Activated CD8-positive, alpha-beta memory T cell treated with anti-CD3 and anti-CD28 coated beads for 48 hours (primary cell): Measurements from ENCODE around the gene NAT9.

Experiments used
- DNase-seq, 3 experiments: peaks; one replicate each; pipeline ENCODE4 v3.0.0-alpha.2; 2020; ENCODE audit warnings: low read depth in 2 of 3, low spot score in 2 of 3

Gene NAT9

DNA sequence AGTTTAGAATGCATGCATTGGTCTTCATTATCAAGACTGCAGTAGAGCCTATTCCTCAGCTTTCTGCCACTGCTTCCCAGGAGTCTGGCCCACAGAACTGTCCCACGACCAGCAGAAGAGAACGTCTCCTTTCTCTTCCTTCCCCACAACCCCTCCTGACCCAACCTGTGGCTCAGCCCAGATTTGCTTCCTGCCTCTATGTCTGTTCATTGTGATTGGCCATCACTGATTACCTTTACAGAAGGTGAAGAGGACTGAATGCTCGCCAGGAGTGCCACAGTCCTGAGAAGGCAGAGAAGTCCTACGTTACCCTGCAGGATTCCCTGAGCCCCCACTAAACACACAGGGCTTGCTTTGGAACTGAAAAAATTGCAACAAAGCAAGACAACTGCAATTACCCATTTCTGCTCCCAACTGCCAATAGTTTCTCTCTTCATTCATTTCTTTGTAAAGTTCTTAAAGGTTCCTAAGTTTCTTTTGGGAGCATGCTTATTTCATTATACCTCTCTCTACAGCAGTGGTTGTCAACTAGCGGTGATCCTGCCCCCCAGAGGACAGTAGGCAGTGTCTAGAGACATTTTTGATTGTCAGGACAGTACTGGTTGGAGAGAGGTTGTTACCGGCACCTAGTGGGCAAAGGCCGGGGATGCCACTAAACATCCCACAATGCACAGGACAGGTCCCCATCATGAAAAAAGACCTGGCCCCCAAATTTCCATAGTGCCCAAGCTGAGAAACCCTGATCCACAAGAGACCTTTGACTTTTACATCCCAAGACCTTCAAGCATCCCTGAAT is 4.5 kb upstream of the NAT9 start:
- DNase-seq: no peak

DNA sequence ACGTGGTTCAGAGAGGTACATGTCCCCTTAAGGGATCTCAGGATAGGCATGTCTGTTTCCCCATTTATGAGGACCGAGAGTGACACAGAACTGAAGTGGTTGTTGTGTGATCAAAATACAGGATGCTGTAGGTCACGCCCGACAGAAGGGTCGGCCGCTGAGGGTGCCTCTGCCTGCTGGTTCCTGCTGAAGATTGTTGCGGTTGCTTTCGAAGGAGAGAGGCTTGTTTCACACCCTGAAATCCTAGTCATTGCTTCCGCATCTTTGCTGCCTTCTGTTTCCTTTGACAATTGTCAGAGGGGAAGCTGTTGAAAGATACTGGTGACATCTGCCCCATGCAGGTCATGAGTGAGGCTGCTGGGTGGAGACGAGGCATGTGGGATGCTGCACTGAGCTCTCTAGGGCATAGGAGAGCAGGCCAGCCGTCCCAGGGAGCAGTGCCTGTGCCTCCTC is 3.8 kb upstream of the NAT9 start:
- no peak for DNase-seq

DNA sequence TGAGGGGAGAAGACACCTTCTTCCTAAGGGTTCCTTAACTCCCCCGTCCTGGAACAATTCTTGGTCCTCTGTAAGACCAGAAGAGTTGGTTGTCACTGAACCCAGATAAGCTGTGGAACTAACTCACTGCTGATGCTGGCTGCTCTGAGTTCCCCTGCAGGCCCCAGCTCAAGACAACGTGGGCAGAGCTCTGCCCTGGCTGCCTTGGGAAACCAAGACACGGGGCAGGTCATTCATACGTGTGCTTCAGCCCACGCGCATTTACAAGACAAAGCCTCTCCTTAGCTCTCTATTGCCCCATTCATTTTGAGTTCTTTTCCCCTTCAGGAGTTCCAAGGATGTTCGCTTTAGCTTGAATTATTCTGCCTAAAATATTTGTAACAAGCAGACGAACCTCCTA is 3.4 kb upstream of the NAT9 start:
- DNase-seq: no peak

DNA sequence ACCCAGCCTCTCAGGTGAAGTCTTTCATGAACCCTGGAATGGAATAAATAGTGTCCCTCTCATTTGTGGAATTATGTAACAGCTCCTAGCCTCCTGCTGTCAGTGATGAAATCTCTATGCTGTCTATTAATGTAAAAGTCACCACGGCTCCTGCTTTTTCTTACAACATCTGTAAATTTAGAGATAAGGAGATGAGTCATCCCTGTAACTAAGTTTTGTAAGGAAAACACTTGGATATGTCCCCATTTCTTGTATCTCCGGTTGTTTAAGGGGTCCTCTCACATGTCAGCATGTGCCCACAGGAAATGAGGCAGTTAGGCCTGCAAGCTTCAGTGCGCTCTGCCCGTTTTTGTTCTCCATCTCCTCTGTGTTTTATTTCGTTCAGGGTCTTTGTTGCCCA is 2.8 kb upstream of the NAT9 start:
- no peak for DNase-seq

DNA sequence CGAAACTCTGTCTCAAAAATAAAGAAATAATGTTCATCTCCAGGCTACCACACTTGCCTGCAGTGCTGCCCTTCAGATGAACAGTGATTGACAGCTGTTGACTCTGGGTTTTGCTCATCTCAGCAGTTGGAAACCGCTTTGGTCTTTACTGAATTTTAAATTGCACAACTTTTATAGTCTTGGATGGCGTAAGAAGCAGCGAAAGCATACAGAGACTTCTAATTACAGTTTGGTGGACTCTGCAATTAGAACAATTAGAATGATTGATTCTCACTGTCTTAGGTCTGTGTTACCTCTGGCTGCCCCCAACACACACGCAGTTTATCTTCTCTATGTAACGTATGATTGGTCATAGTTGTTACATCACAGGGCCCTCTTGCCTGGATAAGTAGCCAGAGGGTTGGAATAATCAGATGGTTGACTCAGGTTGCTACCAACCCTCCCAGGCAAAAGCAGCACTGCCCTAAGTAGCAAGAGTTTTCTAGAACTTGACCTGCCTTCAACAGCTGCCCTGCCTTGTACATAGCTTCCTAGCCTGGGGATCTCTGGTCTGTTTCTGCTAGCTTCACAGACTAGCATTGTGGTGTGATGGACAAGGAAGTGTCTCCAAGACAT is 1.9 kb upstream of the NAT9 start:
- DNase-seq: no peak

DNA sequence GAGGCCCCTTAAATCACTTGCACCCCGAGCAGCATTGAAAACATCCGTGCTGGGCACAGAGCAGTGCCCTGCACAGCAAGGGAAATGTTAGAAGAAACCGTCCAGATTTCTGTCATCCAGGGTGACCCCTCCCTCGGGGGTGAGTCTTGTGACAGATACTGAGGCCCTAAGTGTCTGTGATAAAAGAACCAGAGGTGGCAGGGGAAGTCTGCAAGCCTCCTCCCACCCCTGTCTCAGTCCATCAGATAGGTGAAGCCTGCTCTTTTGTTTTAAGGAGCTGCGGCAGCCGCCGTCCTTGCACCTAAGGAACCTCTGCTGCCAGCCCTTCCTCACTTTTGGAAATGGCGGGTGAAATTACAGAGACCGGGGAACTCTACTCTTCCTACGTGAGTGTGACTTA is 845 bp upstream of the NAT9 start:
- DNase-seq: no peak

DNA sequence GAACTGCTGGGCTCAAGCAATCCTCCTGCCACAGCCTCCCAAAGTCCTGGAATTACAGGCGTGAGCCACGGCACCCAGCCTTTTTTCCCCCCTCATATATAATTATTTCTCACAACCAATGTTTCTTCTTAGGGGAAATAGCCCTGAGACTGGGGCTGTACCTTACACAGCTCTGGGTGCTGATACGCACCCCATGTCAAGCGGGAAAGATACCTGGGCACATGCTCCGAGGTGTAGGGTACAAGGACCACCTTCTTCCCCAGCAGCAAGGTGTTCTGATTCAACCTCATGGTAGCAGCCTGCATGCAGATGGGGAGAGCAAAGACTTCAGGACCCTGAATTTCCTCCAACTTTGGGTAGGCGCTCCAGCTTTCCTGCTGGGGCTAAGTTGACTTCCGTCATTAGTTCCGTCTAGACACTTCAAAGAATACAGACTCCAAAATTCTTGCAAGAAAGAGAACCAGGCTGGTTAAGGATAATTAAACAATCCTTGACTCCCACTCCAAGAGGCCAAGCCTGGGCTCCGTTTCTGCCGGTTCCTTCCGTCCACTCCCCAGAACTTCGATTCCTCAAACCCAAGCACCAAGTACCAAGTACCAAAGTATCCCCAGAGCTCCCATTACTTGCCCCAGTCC is 619 bp downstream of the NAT9 start:
- DNase-seq: no peak

DNA sequence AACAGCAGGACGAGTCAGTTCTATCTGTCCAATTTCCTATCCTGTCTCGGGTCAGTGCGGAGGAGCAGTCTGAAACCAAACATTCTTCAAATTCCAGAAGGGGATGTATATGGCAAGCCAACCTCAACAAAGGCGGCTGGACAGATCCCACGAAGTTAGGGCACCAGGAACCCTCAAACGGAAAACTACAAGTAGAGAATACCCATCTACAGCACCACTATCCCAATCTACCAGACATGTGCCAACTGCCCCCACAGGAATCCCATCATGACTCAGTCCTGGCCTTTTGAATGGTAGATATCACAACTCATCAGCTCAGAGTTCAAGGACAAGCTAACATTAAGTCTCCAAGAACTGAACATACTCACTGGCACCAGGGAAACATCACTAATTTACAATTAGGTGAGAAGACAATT is 2.3 kb downstream of the NAT9 start:
- DNase-seq: no peak

DNA sequence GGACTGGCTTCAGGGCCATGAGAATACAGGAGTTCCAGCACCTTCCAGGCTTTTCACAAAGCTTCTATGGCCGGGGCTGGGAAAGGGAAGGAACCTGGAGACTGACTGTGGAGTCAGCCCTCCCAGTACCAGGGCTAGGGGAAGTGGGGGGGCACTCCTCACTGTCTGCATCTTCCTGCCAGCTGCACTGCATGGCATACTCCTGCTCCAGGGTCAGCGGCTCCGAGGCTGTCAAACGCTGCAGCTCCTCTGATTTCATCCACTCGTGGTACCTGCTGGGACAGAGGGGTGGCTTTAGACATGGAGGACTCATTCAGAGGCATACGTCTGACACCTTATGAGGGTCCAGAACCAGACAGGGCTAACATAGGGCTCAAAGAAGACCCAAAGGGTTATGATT is 2.7 kb downstream of the NAT9 start:
- no peak for DNase-seq

DNA sequence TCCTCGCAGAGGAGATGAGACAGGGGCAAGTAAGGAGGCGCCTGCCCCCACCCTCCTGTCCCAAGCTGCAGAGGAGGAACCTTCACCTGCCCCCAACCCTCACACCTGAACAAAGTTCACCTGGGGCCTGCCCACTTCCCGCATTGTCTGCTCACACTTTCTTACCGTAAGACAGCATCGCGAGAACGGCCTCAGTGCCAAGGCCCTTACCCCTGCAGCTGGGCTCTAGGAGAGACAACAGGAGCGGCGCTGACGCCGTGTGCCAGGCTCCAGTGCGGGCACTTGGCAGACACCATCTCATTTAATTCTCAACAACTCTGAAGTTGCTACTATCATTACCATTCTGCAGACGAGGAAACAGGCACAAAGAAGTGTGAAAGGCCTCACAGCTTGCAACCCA is 4.1 kb downstream of the NAT9 start:
- no peak for DNase-seq

DNA sequence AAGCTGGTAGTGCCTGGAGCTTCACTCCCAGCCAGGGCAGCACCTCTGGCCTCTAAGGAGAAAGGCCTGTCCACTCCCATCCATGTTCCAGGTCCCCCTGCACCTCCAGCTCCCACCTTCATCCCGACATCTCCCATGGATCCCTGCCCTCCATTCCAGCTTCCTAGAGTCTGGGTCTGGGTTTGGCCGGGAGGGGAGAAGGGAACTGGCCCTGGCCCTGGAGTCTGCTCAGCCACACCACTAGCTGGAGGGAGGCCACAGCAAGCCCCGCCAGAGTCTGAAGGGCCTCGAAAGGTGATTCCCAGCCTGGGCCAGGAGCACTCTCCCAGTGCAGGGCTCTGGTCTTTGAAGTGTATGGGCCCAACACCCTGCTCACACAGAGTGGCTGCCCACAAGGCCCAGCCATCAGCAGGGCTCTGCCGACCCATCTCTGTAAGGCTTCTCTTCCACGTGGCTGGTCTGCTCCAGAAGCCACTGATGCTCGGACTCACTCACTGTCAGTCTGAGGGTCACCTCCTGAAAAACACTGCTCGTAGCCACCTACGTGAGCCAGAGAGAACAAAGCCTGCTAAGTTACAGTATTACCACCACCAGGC is 4.7 kb downstream of the NAT9 start:
- no peak for DNase-seq

DNA sequence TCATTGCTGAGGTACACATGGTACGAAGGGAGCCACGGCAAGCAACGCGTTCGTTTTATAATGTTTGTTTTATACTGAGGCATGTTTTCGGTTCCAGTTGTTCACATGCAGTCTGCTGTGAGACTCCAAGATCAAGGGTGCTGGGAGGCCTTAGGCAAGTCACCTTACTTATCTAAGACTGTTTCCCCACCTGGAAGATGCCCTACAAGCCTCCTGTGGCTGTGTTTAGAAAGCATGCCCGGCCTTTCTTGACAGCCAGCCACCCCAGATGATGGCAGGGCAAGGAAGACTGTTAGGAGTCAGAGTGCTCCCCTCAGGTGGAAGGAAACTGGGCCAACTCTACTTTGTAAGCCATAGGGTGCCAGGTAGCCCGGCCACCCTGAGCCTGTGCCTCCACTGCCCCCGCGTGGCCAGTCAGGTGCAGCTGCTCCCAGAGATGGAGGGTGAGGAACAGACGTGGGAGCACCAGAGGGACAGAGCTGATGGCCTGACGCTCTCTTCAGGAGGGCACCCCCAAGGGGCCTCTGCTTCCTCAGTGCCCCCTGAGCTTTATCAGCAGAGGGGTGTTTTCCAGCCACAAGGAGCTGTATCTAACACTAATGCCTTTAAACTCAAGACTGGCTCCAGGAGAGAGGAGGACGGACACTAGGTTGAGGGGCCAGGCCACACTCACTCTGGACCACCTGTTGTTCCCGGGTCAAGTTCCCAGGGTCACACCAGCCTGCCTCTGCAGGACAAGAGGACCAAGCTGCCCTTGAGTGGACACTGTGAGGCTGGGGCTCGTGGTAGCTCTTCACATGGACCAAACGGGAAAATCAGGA is 5.4 kb downstream of the NAT9 start:
- no peak for DNase-seq

DNA sequence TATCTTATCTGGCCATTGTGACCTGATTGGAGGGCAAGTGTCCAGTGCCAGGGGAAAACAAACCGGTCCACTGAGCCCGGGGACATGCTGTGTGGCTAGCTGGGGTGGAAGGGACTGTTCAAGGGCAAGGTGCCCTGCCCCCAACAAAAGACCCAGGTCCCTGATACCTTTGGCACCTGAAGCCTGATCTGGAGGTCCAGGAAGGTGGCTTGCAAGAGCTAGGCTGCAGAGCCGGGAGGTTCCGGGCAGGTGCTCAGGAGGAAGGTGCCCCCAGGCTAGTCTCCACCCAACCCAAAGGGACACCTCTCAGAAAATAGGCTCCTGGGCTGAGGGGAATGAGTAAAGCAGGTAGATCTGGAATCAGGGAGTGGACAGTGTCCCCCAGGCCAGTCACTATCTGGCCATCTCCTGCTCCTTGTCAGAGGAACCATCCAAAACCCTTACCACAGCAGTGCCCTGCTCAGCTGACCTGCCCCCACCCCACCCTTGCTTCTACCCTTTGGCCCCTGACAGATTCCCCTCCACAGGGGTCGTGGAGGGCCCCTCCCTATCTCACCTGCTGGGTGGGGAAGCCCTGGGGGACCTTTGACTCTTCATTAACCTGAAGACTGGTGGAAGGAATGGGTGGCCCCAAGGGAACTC is 6.2 kb downstream of the NAT9 start:
- DNase-seq: no peak

DNA sequence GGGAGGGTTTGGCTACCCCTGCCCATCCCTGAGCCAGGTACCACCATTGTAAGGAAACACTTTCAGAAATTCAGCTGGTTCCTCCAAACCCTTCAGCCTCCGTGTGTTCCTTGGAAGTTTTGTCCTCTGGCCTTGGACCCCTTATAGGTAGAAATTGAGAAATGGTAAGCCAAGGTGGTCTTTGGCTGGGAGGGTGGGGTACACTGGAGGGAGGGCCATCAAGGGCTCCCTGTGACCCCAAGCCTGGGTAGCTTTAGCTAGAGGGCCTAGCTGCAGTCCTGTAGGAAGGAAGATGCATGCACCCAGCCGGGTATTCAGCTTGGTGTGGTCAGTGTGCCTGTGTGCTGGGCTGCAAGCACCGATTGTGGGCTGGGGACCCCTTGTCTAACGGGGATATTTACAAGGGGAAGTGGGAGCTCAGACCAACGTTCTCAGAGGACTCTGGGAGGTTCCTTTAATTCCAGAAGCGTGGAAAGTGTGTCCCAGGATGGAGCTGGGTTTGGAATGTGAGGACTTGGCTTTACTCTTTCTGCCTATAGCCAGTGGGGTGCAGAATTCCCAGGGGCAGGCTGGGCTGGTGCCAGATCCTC is 6.8 kb downstream of the NAT9 start:
- DNase-seq: no peak

DNA sequence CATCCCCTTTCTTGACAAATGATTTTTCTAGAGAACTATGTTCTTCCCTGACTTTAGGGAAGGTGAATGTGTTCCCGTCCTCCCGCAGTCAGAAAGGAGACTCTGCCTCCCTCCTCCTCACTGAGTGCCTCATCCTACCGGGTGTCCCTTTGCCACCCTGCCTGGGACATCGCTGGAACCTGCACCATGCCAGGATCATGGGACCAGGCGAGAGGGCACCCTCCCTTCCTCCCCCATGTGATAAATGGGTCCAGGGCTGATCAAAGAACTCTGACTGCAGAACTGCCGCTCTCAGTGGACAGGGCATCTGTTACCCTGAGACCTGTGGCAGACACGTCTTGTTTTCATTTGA is 7.4 kb downstream of the NAT9 start:
- no peak for DNase-seq

DNA sequence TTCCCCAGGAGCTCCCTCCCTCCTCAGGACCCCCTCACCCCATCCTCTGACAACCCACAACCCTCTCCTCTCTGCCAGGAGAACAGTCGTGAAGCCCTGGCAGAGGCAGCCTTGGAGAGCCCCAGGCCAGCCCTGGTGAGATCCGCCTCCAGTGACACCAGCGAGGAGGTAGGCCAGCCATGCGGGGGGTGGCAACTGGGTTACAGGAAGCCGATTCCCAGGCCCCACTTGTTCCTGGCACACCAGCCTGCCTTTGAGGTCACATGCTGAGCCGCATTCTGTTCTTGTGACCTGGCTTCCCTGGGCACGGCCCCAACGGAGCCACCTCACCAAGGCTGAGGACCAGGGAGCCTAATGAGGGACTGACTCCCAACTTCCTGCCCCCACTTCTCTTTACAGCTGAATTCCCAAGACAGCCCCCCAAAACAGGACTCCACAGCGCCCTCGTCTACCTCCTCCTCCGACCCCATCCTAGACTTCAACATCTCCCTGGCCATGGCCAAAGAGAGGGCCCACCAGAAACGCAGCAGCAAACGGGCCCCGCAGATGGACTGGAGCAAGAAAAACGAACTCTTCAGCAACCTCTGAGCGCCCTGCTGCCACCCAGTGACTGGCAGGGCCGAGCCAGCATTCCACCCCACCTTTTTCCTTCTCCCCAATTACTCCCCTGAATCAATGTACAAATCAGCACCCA is 7.9 kb downstream of the NAT9 start:
- no peak for DNase-seq

DNA sequence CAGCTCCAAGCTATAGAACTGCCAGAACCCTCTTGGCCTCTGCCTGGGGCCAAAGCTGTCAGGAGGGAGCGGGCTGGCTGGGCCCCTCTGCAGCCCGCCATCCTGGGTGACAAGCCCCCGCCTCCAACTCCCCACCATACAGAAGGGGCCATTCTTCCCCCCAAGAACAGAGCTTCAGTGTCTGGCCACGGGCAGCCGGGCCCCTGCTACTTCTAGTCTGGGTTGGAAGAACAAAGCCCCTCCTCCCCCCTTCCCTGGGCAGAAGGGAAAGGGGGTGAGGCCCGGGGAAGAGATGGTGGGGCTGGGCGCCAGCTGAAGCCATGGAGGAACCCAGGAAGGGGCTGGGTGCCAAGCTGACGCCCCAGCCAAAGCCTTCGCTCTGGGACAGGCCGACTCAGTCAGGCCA is 9.0 kb downstream of the NAT9 start:
- no peak for DNase-seq

DNA sequence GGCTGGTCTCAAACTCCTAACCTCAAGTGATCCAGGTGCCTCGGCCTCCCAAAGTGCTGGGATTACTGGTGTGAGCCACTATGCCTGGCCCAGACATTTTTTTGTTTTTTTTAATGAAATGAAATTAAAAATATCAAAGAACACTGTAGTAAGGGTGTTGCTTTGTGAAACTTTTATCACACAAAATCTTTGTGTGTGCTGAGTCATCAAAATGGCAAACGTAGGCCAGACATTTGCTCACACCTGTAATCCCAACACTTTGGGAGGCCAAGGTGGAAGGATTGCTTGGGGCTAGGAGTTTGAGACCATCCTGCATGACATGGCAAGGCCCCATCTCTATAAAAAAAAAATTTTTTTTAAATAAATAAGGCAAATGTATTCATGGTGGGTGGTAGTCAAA is 9.7 kb downstream of the NAT9 start:
- no peak for DNase-seq

DNA sequence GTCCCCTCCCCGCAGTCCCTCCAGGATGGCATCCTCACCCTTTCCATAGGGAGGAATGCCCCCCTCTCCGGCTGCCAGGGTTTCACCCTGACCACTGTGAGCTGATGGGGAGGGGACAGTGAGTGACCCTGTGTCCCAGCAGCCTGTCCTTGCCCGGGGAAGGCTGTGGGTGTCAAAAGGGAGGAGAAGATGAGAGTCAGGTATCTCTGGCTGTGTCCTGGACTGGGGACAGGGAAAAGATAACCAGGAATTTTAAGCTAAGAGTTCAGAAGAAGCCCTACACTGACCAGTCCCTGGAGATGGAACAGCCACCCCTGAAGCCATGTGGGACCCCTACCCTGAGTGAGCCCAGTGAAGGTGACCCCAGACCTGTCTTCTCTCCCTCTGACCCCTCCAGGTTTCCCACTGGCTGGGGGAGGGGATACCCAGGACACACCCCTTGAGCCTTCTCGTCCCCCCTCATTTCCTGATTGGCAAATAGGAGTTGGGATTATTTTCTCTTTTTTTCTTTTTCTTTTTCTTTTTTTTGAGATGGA is 11.3 kb downstream of the NAT9 start:
- DNase-seq: no peak
